Measurements from ENCODE around the gene APLF.

GRCh38 chr2:68469935-68470334, 2.5 kb downstream of the APLF start:
- TF ChIP-seq REST (IDR thresholded peaks at IDR 0.05; ENCODE audit: insufficient replicate concordance, low read depth) (no peak), CTCF (IDR thresholded peaks at IDR 0.05; ENCODE audit: insufficient read depth, low read length) (no peak), GABPA (IDR thresholded peaks at IDR 0.05; ENCODE audit: low read depth) (no peak), POLR2AphosphoS5 (IDR thresholded peaks at IDR 0.05; ENCODE audit: low read depth) (no peak)

Measured in HL-60 (cell line).